Measurements from ENCODE around the gene GRIK4. TPM values are rescaled to one million over a fixed set of nuclear protein-coding genes. Genes with fewer than 3 reads are reported as not detected.

The GRIK4 gene
- total and polyA plus RNA-seq, 12 donors: 0.33 to 4.8 (median 3.0) TPM

- intact Hi-C loops (cut with DNase I): loop anchor here (2.0 to 10.0 kb wide), 6 partner anchors 173 to 683 kb away; no protein-coding TSS in a partner anchor
- no peak overlapping the region for H3K27ac ChIP-seq
- peak in 5 of 7 donors; percentile 13 to 56 (median 41) for DNase-seq
- H3K36me3 ChIP-seq (replicated peaks in 1 of 2): no peaks in the 10 kb centered on the region
- H3K27me3 ChIP-seq: no peaks in the 10 kb centered on the region
- 9 to 33% (median 22%) methylated on average over 3 to 69 of the region's 73 CpGs for WGBS, 4 donors
- H3K4me3 ChIP-seq: peak overlapping the region in 2 of 4 donors; percentile 34 to 70
- TF ChIP-seq POLR2A (IDR thresholded peaks at IDR 0.05) (peak in 1 of 2 donors; percentile 19), CTCF (IDR thresholded peaks at IDR 0.05) (no peak)
- peaks cover 0 to 4% of the 10 kb centered on the region in 2 donors for H3K4me1 ChIP-seq (replicated peaks in 1 of 2)
- no peaks in the 10 kb centered on the region for H3K9me3 ChIP-seq (replicated peaks in 1 of 3)
Observed at GRCh38 chr11:120511820-120512738, 531 bp downstream of the GRIK4 start.

DNA sequence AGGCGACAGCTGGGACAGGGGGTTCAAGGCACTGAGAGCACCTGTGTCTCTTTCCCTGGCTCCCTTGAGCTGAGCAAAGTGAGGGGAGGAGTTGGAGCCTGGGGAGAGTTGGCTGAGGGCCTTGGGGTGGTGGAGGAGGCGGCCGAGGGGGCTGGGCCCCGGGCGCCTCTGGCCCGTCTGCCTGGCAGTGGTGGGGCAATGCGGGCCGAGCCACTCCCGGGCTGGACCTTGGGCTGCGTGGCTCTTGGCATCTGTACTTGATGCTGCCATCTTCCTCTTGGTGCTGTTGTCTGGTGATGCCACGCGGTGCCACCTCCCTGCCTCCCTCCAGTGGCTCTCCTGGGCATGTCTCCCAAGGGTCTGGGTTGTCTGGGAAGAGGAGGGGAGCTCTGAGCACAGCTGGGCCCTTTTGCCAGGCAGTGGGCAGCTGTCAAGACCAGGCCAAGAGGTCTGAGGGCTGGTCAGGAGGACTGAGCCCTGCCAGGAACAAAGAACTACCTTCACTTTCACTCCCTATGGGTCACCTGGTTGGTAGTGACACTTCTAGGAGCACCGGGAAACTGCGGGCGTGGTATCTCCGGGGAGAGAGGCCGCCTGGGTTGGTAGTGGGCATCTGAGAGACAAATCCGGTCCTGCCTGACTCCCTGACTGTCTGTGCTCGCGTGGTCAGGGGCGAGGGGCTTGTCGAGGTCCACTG, 1.3 kb downstream of the GRIK4 start:
- H3K4me1 ChIP-seq (replicated peaks in 1 of 2): no peaks in the 10 kb centered on the region
- no peaks in the 10 kb centered on the region for H3K9me3 ChIP-seq (replicated peaks in 1 of 3)
- H3K27ac ChIP-seq: no peak overlapping the region
- H3K36me3 ChIP-seq (replicated peaks in 1 of 2): no peaks in the 10 kb centered on the region
- WGBS, 4 donors: 74 to 78% (median 77%) methylated on average over 11 to 22 of the region's 22 CpGs
- peak overlapping the region in 1 of 4 donors; percentile 70 for H3K4me3 ChIP-seq
- no peak for TF ChIP-seq POLR2A (IDR thresholded peaks at IDR 0.05)
- peak in 3 of 6 experiments; percentile 7 to 31 (median 13) for TF ChIP-seq CTCF (IDR thresholded peaks at IDR 0.05)
- no peaks in the 10 kb centered on the region for H3K27me3 ChIP-seq
- intact Hi-C loops (cut with DNase I): loop anchor here (5.0 to 10.0 kb wide), 5 partner anchors 174 to 682 kb away; no protein-coding TSS in a partner anchor
- peak in 6 of 7 donors; percentile 16 to 62 (median 52) for DNase-seq

- peak in 1 of 7 donors; percentile 1 for DNase-seq
Observed at GRCh38 chr11:120513436-120514315, 2.1 kb downstream of the GRIK4 start.

More at GRCh38 chr11:120513436-120514315, 2.1 kb downstream of the GRIK4 start:
- Histone ChIP-seq H3K4me1 (replicated peaks in 1 of 2) (no peaks in the 10 kb centered on the region), H3K4me3 (no peak overlapping the region), H3K27me3 (no peaks in the 10 kb centered on the region), H3K27ac (no peak overlapping the region), H3K9me3 (replicated peaks in 1 of 3) (no peaks in the 10 kb centered on the region), H3K36me3 (replicated peaks in 1 of 2) (no peaks in the 10 kb centered on the region)
- WGBS, 4 donors: 77 to 84% (median 81%) methylated on average over 18 to 19 of the region's 19 CpGs
- TF ChIP-seq POLR2A (IDR thresholded peaks at IDR 0.05) (no peak), CTCF (IDR thresholded peaks at IDR 0.05) (no peak)
- intact Hi-C loops (cut with DNase I): loop anchor here (2.0 to 10.0 kb wide), 6 partner anchors 174 to 681 kb away; no protein-coding TSS in a partner anchor
